GM19452 (cell line): ENCODE data around the gene ACTR1B.
A peak's percentile ranks its signal among the peaks of the same experiment; 100 is the strongest.
"Not testable (repeated sequence)": the region's sequence is repeated elsewhere in the genome, so short reads cannot be mapped to it uniquely, and the experiment has no call there.

ENCODE experiments used
- ATAC-seq: cut with Tn5 transposase; IDR thresholded peaks from one replicate; pipeline ENCODE4 v1.9.1; 2021; ENCODE audit not compliant: unreplicated experiment

The ACTR1B gene

GRCh38 chr2:97659256-97660043, 4.4 kb downstream of the ACTR1B start:
- no peak for ATAC-seq

- ATAC-seq, result no peak
These were observed 5.1 kb downstream of the ACTR1B start for GRCh38 chr2:97658691-97659157.

DNA sequence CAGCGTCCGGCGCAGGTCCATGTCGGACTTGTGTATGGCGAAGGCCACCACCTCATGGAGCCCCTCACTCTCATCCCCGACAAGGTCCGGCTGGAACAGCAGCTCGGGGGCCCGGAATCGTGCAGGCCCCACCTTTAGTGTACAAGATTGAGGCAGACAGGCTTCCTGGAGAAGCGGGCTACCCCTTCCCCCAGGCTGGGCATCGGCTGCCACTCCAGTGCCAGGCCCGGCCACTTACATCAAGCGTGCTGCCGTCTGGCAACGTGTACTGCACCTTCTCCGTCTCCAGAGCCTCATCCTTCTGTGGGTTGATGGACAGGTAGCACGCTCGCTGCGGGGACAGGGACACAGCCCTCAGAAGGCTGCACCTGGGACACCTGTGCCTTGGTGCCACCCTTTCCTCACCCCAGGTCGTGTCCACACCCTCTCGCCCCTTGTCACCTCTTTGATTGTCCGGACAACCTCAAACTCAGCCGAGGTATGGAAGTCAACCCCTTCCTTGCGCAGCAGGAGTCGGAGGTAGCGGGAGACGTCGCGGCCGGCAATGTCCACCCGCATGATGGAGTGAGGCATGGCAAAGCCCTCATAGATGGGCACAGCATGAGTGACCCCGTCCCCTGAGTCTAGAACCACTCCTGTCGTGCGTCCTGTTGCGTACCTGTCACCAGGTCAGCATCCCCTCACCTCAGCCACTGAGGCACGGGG, 5.7 kb downstream of the ACTR1B start:
- no peak for ATAC-seq

- no peak for ATAC-seq
These were observed 6.8 kb downstream of the ACTR1B start for GRCh38 chr2:97656905-97657587.

DNA sequence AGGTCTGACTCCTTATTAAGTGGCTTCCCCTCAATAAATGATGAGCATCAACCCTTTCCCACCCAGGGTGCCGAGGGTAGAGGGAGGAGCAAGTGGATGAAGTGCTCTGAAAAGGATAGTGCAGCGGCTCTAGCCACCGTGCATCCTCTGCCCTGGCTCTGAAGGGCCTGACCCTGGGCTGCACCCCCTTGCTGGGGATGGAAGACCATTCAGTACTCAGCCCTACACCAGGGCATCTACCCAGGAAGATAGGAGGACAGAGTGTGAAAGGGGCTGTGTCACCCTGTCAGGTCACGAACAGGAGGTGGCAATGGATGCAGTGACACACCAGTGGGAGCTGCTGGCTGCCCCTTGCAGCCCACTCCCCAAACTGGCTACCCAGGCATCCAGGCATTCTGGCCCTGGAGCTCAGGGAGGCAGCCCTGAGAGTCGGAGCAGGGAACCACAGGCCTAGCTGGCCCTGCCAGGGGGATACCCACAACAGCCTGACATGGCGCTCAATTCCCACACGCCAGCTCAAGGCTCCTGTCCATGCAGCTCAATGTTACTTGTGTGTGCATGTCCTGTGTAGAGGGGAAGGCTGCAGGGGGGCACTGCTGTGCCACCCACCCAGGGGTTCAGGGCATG, 7.6 kb downstream of the ACTR1B start:
- ATAC-seq, result no peak

DNA sequence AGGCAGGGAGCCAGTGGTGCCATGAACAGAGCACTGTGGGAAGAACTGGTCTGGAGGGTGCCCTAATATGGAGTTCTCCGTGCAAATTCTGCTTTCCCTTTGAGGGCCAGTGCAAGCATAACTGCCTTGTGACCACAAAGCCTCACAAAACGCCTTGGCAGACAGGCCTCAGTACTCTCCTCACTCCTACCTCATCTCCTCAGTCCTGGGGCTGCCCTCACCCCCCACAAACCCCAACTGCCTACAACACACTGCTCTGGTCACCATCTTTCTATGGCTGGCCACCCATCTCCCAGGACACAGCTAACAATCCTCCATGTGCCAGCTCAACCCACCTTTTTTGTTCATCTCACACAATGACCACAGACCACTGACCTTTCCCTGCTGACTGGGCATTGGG, 9.1 kb downstream of the ACTR1B start:
- ATAC-seq, result no peak

- ATAC-seq, result no peak
These were observed 9.5 kb downstream of the ACTR1B start for GRCh38 chr2:97654309-97654708.

GRCh38 chr2:97653874-97654273, 10.0 kb downstream of the ACTR1B start:
- ATAC-seq, result no peak

DNA sequence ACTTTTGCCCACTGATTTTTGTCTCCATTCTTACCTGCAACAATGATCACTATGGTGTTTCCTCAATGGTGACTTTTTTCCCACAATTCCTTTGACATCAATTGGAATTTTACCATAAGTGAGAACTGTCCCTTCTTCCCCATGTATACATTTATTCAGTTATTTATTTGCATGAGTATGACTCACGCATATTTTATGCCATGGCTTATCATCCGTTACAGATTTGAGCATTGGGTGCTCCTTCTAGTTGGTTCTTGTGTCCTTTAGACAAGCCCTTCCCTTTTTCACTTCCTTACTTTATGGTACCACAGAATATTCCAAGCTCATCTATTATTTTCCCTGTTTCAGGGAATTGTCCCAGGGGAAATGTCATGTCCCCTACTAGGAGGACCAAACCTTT, 10.4 kb downstream of the ACTR1B start:
- no peak for ATAC-seq

DNA sequence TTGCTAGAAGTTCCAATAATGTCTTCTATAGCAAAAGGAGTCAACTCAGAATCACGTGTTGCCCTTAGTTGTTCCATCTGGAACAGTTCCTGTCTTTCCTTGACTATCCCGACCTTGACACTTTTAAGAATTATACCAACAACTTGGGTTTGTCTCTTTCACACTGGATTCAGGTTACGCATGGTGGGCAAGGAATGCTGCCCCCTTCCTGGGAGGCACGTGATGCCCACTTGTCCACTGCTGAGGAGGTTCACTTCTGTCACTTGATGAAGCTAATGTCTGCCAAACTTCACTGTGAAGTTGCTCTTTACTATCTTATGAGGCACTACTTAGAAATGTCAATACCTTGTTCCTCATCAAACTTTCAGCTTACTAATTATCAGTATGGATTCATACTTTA, 12.7 kb downstream of the ACTR1B start:
- ATAC-seq, result no peak

DNA sequence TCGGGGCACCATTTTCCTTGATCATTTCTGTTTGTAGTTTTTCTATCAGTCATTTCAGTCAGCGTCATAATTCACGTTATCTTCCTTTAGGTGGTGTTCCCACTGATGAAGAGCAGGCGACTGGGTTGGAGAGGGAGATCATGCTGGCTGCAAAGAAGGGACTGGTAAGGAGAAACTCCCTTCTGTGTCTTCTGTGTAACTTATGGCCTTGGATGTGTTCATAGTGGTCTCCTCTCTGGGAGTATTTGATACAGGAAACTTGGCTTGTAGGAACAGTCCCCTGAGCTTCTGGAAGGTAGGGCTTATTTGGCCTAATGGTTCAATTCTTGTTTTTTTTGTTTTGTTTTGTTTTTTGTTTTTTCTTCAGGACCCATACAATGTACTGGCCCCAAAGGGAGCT, 16.9 kb downstream of the ACTR1B start:
- no peak for ATAC-seq

- peak; percentile 88 for ATAC-seq
These were observed 17.9 kb downstream of the ACTR1B start, which contains the start of gene COX5B for GRCh38 chr2:97645695-97646629. COX5B (plus strand) TSS chr2:97646062; CDS start chr2:97646087, 25 bp downstream.

DNA sequence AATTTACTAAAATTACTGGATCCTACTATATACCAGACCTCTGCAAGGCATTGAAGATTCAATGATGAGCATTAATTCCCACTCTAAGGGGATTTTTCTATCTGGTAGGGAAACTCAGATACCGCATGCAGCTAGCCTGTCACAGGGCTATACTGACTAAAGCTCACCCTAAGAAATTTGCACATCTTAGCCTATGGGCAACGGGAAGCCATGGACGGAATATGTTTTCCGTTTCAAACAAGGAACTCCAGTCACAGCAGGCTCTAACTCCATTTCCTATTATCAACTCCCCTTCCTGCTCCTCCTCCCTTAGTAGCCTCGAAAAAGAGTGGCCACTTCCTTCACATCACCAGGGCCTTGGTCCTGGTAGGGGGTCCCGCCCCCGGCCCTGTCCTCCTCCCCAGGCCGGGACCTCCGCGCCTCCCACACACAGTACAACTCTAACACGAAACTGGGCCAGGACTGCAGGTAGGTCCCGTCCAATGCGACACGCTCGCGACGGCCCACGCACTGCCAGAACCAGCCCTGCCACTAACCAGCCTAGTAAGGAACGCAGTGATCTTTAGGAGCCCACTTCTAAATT, 18.6 kb downstream of the ACTR1B start:
- no peak for ATAC-seq

GRCh38 chr2:97644023-97644717, 19.7 kb downstream of the ACTR1B start:
- ATAC-seq, result no peak

- ATAC-seq, result not testable (repeated sequence)
These were observed 37.8 kb downstream of the ACTR1B start for GRCh38 chr2:97626049-97626430.

GRCh38 chr2:97625354-97626048, 38.3 kb downstream of the ACTR1B start:
- ATAC-seq, result not testable (repeated sequence)

DNA sequence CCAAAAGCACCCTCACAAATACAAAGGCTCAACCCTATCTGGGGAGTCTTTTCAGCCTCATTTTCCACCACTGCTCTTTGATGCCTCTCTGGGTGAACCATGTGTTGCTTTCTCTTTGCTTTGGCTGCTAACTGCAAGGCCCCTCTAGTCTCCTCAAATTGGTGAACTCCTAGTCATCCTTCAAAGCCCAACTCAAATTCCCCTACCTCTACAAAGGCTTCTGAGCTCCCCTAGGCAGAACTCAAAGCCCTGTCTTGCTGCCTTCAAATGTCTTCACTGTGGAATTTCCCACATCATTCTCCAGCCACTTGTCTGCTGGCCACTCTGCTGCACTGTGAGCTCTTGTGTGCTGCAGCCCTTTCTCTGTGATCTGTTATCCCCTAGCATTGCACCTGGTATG, 40.9 kb downstream of the ACTR1B start:
- ATAC-seq, result not testable (repeated sequence)

GRCh38 chr2:97620492-97620891, 43.4 kb downstream of the ACTR1B start:
- not testable (repeated sequence) for ATAC-seq
